Measurements from ENCODE around the gene OR2T27.

Gene OR2T27

GRCh38 chr1:248621770-248622169, 33.6 kb downstream of the OR2T27 start:
- in situ Hi-C loops (cut with HindIII; ENCODE audit: low sequenced_read_pairs): no loop called here
- no peak overlapping the region for H3K4me3 ChIP-seq (ENCODE audit: low read depth, low read length)
- DNase-seq (ENCODE audit: low read depth, low spot score): no peak
- no peak for TF ChIP-seq CTCF (IDR thresholded peaks at IDR 0.05; ENCODE audit: low read depth, low read length)

GRCh38 chr1:248618878-248619277, 36.5 kb downstream of the OR2T27 start:
- peak; percentile 11 for TF ChIP-seq CTCF (IDR thresholded peaks at IDR 0.05; ENCODE audit: low read depth, low read length)
- no peak for DNase-seq (ENCODE audit: low read depth, low spot score)
- in situ Hi-C loops (cut with HindIII; ENCODE audit: low sequenced_read_pairs): no loop called here
- H3K4me3 ChIP-seq (ENCODE audit: low read depth, low read length): no peak overlapping the region

DNA sequence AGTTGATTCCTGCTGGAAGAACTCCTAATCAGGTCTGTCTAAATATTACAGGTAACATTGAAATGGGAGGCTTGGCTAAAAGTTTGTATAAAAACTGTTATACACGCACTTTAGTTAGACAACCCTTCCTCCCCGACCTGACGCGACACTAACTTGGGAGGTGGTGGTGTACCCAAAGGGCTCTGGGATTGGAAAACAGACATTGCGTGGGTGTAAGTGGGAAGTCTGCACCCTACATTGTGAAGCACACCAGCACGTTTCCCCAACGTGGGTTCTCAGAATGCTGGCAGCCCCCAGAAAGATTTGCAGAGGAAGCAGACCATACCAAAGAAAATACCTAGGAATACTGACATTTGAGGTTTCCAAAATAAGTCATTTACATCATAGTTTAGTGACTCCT, 37.2 kb downstream of the OR2T27 start:
- in situ Hi-C loops (cut with HindIII; ENCODE audit: low sequenced_read_pairs): no loop called here
- no peak overlapping the region for H3K4me3 ChIP-seq (ENCODE audit: low read depth, low read length)
- DNase-seq (ENCODE audit: low read depth, low spot score): no peak
- TF ChIP-seq CTCF (IDR thresholded peaks at IDR 0.05; ENCODE audit: low read depth, low read length): no peak

- no peak overlapping the region for H3K4me3 ChIP-seq (ENCODE audit: low read depth, low read length)
- TF ChIP-seq CTCF (IDR thresholded peaks at IDR 0.05; ENCODE audit: low read depth, low read length): no peak
- no peak for DNase-seq (ENCODE audit: low read depth, low spot score)
- in situ Hi-C loops (cut with HindIII; ENCODE audit: low sequenced_read_pairs): no loop called here
These were observed 41.6 kb downstream of the OR2T27 start for GRCh38 chr1:248613742-248614141.

DNA sequence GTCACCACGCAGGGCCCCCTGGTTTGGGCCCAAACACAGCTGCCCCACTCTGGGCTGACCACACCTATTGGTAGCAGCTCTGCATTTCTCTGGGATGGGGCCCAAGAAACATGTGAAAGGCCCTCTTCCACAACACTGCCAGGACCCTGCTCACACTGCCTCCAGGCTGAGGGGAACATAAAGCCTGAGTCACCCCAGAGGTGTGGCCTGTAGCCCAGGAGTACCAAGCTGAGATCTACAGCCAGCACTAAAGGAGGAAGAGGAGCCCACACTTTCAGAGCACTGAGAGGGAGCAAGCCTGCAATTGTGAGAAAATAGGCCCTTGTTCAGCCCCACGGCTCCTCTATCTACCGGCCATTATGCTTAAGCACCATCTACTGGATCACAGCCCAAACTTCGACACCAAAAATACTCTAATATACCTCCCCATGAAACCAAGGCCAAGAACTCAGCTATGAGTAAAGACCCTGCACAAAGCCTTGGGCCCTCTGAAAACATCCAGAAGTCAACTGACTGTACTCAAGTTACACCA, 43.4 kb downstream of the OR2T27 start:
- TF ChIP-seq CTCF (IDR thresholded peaks at IDR 0.05; ENCODE audit: low read depth, low read length): no peak
- in situ Hi-C loops (cut with HindIII; ENCODE audit: low sequenced_read_pairs): no loop called here
- no peak for DNase-seq (ENCODE audit: low read depth, low spot score)

DNA sequence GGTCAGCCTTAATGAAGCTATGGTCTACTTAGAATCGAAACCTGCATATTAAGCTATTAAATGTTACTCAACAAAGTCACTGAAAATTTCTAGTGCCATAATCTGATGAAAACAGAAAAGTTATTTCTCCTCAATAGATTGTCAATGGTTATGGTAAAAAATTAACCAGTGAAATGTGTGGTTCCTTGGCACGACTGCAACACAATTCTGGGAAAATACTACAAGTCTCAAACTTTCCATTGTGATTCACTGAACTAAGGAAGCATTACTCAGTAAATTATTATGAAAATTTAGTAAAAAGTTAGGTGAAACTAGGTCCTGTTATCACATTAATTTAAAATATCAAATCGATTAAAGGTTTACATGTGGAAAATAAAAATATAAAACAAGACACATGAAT, 45.0 kb downstream of the OR2T27 start:
- in situ Hi-C loops (cut with HindIII; ENCODE audit: low sequenced_read_pairs): no loop called here
- no peak overlapping the region for H3K4me3 ChIP-seq (ENCODE audit: low read depth, low read length)
- no peak for DNase-seq (ENCODE audit: low read depth, low spot score)
- TF ChIP-seq CTCF (IDR thresholded peaks at IDR 0.05; ENCODE audit: low read depth, low read length): no peak

More for the DNA sequence above, 43.4 kb downstream of the OR2T27 start:
- no peak overlapping the region for H3K4me3 ChIP-seq (ENCODE audit: low read depth, low read length)

Measured in astrocyte of the spinal cord (primary cell).